ENCODE results near the gene SAP30.

Gene SAP30, protein sequence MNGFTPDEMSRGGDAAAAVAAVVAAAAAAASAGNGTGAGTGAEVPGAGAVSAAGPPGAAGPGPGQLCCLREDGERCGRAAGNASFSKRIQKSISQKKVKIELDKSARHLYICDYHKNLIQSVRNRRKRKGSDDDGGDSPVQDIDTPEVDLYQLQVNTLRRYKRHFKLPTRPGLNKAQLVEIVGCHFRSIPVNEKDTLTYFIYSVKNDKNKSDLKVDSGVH

DNA sequence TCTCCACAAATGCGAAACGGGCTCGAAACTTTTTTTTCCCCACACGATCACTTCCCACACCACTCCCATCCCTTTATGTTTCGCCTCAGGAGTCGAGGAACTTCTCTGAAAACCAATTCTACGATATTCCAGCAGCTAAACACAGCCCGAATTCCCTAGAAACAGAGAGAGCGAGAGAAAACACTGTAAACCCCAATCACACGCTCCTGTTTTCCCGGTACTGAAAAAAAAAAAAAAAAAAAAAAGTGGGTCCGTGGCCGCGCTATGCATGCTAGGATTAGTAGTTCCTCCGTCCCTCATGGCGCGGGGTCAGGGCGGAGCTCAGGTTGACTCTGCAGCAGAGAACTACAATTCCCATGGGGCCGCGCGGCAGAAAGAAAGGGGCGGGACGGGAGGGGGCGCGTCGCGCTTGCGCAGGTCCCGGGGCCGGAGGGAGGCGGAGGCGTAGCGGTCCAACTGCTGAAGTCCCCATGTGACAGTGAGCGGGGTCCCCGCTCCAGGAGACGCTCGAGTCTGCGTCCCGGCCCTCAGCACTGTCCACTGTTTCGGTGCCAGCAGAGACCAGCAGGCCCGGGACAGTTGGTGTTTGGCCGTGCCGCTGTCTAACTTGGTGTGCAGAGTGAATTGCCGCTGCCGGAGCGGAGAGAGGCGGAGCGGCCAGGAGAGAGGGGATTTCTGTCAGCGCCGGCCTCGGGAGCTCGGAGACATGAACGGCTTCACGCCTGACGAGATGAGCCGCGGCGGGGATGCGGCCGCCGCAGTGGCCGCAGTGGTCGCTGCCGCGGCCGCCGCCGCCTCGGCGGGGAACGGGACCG is at the start of gene SAP30:
Gene SAP30, plus strand, starts transcription at position 478 of the 815 bp plus-strand sequence. Its CDS starts 229 bp downstream, at position 707.
- TF ChIP-seq, protein P1, sequence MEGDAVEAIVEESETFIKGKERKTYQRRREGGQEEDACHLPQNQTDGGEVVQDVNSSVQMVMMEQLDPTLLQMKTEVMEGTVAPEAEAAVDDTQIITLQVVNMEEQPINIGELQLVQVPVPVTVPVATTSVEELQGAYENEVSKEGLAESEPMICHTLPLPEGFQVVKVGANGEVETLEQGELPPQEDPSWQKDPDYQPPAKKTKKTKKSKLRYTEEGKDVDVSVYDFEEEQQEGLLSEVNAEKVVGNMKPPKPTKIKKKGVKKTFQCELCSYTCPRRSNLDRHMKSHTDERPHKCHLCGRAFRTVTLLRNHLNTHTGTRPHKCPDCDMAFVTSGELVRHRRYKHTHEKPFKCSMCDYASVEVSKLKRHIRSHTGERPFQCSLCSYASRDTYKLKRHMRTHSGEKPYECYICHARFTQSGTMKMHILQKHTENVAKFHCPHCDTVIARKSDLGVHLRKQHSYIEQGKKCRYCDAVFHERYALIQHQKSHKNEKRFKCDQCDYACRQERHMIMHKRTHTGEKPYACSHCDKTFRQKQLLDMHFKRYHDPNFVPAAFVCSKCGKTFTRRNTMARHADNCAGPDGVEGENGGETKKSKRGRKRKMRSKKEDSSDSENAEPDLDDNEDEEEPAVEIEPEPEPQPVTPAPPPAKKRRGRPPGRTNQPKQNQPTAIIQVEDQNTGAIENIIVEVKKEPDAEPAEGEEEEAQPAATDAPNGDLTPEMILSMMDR (IDR thresholded peaks at IDR 0.05; ENCODE audit: low read depth, low read length) = no peak
- peak; percentile 97 for DNase-seq (ENCODE audit: extremely low read depth, low read depth)

DNA sequence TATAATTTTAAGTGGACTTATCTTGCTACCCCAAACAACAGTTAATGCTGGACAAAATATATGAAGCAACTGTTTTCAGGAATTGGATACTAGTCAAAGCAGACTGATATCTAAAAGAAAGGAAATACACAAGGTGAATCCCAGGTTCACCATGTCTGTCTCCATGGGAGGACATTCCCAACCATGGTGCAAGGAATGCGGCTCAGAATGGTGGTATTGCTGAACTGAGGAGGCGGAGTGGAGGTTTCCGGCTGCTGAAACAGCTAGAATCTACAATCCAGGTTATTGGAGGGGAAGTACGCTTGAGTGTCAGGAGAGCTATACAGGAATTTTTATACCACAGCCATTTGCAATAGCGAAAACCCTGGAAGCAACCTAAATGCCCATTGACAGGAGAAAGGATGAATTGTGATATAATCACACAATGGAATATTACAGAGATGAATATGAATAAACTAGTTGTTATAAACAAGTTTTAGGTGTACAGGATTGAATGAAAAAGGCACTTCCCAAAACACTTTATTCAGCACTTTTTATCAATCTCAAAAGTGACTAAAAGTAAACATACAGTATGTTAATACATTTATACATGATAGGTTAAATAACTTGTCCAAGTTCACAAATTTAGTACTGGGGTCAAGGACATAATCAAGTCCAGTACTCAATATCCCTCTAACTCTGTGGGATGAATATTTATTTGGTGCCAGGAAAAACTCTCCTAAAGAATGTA is 45.6 kb upstream of the SAP30 start:
- no peak for DNase-seq (ENCODE audit: extremely low read depth, low read depth)
- TF ChIP-seq, protein P1 (IDR thresholded peaks at IDR 0.05; ENCODE audit: low read depth, low read length) = no peak

DNA sequence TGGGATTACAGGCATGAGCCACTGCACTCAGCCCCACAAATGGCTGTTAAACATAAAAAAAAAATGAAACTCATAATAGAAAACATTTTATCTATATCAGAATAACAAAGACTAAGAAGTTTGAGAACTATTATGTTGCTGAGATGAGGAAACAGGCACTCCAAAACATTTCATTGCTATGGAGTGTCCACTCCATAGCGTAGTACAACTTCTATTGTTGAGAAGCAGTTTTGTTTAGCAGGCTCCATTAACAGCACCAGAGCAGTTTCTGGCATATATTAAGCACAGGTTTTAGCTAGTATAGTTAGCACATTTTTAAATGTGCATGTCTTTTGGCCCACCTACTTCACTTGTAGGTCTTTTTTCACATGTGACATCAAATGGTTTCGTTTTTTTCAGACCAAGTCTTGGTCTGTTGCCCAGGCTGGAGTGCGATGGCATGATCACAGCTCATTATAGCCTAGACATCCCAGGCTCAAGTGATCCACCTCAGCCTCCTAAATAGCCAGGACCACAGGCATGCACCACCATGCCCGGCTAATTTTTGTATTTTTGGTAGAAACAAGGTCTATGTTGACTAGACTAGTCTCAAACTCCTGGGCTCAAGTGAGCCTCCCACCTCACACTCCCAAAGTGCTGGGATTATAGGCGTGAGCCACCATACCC is 42.4 kb upstream of the SAP30 start:
- TF ChIP-seq, protein P1 (IDR thresholded peaks at IDR 0.05; ENCODE audit: low read depth, low read length) = no peak
- no peak for DNase-seq (ENCODE audit: extremely low read depth, low read depth)

DNA sequence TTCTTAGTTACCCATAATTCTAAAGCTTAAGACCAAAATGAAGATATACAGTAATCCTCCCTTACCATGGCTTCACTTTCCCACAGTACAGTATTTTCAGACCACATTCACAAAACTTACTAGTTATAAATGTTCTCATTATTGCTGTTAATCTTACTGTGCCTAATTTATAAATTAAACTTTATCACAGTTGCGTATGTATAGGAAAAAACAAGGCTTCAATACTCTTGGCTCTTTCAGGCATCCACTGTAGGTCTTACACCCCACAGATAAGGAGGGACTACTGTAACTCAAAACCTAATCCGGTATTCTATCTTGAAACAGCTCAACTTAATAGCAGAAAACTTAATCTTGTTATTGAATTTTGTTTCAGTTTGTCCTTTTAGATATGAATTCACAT is 40.2 kb upstream of the SAP30 start:
- TF ChIP-seq, protein P1 (IDR thresholded peaks at IDR 0.05; ENCODE audit: low read depth, low read length) = no peak
- no peak for DNase-seq (ENCODE audit: extremely low read depth, low read depth)

DNA sequence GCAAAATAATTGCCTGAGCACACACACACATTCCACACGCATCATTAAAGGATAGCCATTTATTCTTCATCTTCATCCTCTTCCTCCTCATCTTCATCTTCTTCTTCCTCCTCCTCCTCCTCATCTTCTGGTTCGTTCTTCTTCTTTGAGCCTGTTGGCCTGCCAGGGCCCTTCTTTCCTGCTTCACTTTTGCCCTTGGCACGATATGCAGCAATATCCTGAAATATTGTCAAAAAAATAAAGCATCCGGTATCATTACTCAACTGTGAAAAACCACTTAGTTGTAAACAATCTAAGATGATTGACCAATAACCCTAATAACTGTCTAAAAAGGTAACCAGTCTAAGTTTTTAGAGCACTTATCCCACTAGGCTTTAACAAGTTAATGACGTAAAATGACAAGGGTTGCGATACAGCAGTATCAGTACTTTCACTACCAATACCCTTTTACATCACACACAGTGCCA is 38.7 kb upstream of the SAP30 start:
- DNase-seq (ENCODE audit: extremely low read depth, low read depth) = no peak
- TF ChIP-seq, protein P1 (IDR thresholded peaks at IDR 0.05; ENCODE audit: low read depth, low read length) = no peak

DNA sequence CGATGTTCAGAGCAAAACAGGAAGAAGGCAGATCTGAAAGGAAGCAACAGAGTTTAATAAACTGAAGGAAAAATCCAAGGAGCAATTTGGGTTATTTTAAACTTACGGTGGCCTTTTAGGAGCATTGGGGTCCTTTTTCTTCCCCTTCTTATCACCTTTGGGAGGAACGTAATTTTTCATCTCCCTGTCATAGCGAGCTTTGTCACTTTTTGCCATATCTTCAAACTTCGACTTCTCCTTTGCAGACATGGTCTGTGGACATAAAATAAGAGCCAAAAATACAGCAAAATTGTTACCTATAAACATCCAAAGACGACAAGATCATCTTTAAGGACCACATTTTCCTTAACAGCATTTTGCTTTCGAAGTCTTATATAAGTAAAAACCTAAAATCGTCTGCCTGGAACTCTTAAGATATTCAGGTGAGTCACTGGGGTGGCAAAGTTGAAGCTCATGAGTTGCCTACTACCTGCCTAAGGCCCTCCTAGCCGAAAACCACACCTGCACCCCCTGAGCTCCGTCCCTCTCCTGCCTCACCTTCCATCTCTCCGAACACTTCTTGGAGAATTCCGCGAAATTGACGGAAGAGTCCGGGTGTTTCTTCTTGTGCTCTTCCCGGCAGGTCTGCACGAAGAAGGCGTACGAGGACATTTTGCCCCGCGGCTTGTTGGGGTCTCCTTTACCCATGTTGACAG is 37.6 kb upstream of the SAP30 start:
- TF ChIP-seq, protein P1 (IDR thresholded peaks at IDR 0.05; ENCODE audit: low read depth, low read length) = no peak
- no peak for DNase-seq (ENCODE audit: extremely low read depth, low read depth)
